Measurements from ENCODE around the gene CATSPER4.

CATSPER4 gene

GRCh38 chr1:26233903-26234643, 43.7 kb downstream of the CATSPER4 start, which contains the start of gene CEP85 (continued):
- no peak for TF ChIP-seq ZNF518A (tag by site-specific recombination; conservative IDR thresholded peaks at IDR 0.05; ENCODE audit: low read depth)
- 0 out of 2 replicates have a peak, but pooled peaks have one; percentile 27 for TF ChIP-seq ZNF704 (tag by site-specific recombination; IDR thresholded peaks at IDR 0.05)

- POLR2A ChIA-PET = interaction anchor here (0.6 to 2.1 kb wide), 11 partner anchors 12 to 197 kb away, joined by 3 to 23 read pairs (median 4); partner anchors contain the start of genes CATSPER4, DHDDS, PDIK1L and ZNF593
- H3K36me3 ChIP-seq (ENCODE audit: control insufficient read depth in 2 of 2, insufficient read depth in 1 of 2, low read length in 2 of 2) = peaks cover 0 to 2% of the 10 kb centered on the region in 2 experiments; a peak in 1 of 3 replicates
- CTCF ChIA-PET = interaction anchor here (0.5 to 2.4 kb wide), 31 partner anchors 9 to 1074 kb away, joined by 3 to 32 read pairs (median 5); partner anchors contain the start of genes C1orf232, CATSPER4, ZNF593 and ZNF593OS
- H3K9me3 ChIP-seq (ENCODE audit: control insufficient read depth, insufficient read depth, low read depth, low read length) = no peaks in the 10 kb centered on the region
- peak overlapping the region; percentile 61 for H3K27ac ChIP-seq (ENCODE audit: extremely low read depth, low read depth, low read length)
- H3K4me1 ChIP-seq (ENCODE audit: control insufficient read depth, insufficient read depth, low read length) = no peaks in the 10 kb centered on the region
- peak overlapping the region; percentile 60 for H3K4me3 ChIP-seq (ENCODE audit: low read depth, low read length)
- TF ChIP-seq ZFP41 (tag by site-specific recombination; IDR thresholded peaks at IDR 0.05; ENCODE audit: borderline replicate concordance) = no peak
- TF ChIP-seq ZNF549 (tag by site-specific recombination; IDR thresholded peaks at IDR 0.05) = no peak
- no peak for TF ChIP-seq ZNF280D (tag by site-specific recombination; IDR thresholded peaks at IDR 0.05)
- TF ChIP-seq ZNF19 (tag by site-specific recombination; IDR thresholded peaks at IDR 0.05; ENCODE audit: low read depth) = no peak
- no peak for TF ChIP-seq ZNF214 (tag by site-specific recombination; IDR thresholded peaks at IDR 0.05; ENCODE audit: borderline replicate concordance)
- no peak for TF ChIP-seq ZIC2 (tag by site-specific recombination; IDR thresholded peaks at IDR 0.05)
- peak; percentile 45; the same call in 1 of the 2 replicates for TF ChIP-seq ZNF335 (tag by site-specific recombination; conservative IDR thresholded peaks at IDR 0.05)
- no peak for TF ChIP-seq ZNF404 (tag by site-specific recombination; IDR thresholded peaks at IDR 0.05)
- 0 out of 2 replicates have a peak, but pooled peaks have one; percentile 43 for TF ChIP-seq ZSCAN30 (tag by site-specific recombination; IDR thresholded peaks at IDR 0.05)
- no peak for TF ChIP-seq PBX3 (CRISPR knock-in tag; IDR thresholded peaks at IDR 0.05)
- peak; percentile 48; the same call in 1 of the 2 replicates for TF ChIP-seq ZNF580 (tag by site-specific recombination; IDR thresholded peaks at IDR 0.05)
- TF ChIP-seq ZNF707 (tag by site-specific recombination; IDR thresholded peaks at IDR 0.05) = no peak
- TF ChIP-seq ZNF600 (tag by site-specific recombination; IDR thresholded peaks at IDR 0.05) = no peak
- 0 out of 2 replicates have a peak, but pooled peaks have one; percentile 8 for TF ChIP-seq ZNF184 (tag by site-specific recombination; IDR thresholded peaks at IDR 0.05)
- TF ChIP-seq ZBTB1 (tag by site-specific recombination; IDR thresholded peaks at IDR 0.05) = no peak
- TF ChIP-seq PRDM6 (tag by site-specific recombination; IDR thresholded peaks at IDR 0.05) = no peak
- TF ChIP-seq ZNF362 (tag by site-specific recombination; IDR thresholded peaks at IDR 0.05) = no peak
Observed at GRCh38 chr1:26234644-26235370, 44.4 kb downstream of the CATSPER4 start.

All from HEK293 (cell line).